Fibroblast of lung (primary cell): ENCODE measurements around the gene TTLL6. TPM values are rescaled to one million over a fixed set of nuclear protein-coding genes. Genes with fewer than 3 reads are reported as not detected.

Experiments used
- DNase-seq, 2 donors: peaks; one replicate each; pipeline versions ENCODE4 v3.0.0 to v3.0.0-alpha.2; 2010; ENCODE audit warnings: low read depth in 2 of 2
- H2AFZ ChIP-seq: 2 replicates; pipeline ENCODE4 v1.5.1; 2012; ENCODE audit warnings: low read length, control low read depth, inconsistent platforms
- H3K27ac ChIP-seq: 2 replicates; pipeline ENCODE4 v1.5.1; 2011; ENCODE audit warnings: low read length, control low read depth; ENCODE audit not compliant: insufficient read depth
- H3K27me3 ChIP-seq: 2 replicates; pipeline ENCODE4 v1.5.1; 2011; ENCODE audit warnings: mild to moderate bottlenecking, low read length; ENCODE audit not compliant: control insufficient read depth, insufficient read depth
- H3K36me3 ChIP-seq: 2 replicates; pipeline ENCODE4 v1.5.1; 2011; ENCODE audit warnings: low read length; ENCODE audit not compliant: control insufficient read depth, insufficient read depth
- H3K4me1 ChIP-seq: 2 replicates; pipeline ENCODE4 v1.5.1; 2011; ENCODE audit warnings: low read length; ENCODE audit not compliant: control insufficient read depth, insufficient read depth; ENCODE audit errors: extremely low read depth
- H3K4me2 ChIP-seq: 2 replicates; pipeline ENCODE4 v1.5.1; 2011; ENCODE audit warnings: low read length, control low read depth; ENCODE audit not compliant: insufficient read depth; ENCODE audit errors: extremely low read depth
- H3K4me3 ChIP-seq, 4 experiments: fragments of 200-600 bp in 1 of 4; sonication (generic) in 1 of 4; replicated peaks in 1 of 4; 2 replicates each; pipeline ENCODE4 v1.5.1; 2011 to 2016; ENCODE audit warnings: low read length in 4 of 4, low read depth in 3 of 4, mild to moderate bottlenecking in 3 of 4, control low read depth in 2 of 4, inconsistent platforms in 1 of 4, mixed read lengths in 1 of 4; ENCODE audit not compliant: insufficient read depth in 1 of 4; ENCODE audit errors: control extremely low read depth in 1 of 4
- H3K79me2 ChIP-seq: 2 replicates; pipeline ENCODE4 v1.5.1; 2012; ENCODE audit warnings: mild to moderate bottlenecking, low read length, inconsistent platforms; ENCODE audit not compliant: control insufficient read depth, insufficient read depth
- H3K9ac ChIP-seq: 2 replicates; pipeline ENCODE4 v1.5.1; 2011; ENCODE audit warnings: mild to moderate bottlenecking, low read length, control low read depth; ENCODE audit not compliant: insufficient read depth
- H3K9me3 ChIP-seq: 2 replicates; pipeline ENCODE4 v1.5.1; 2012; ENCODE audit warnings: low read depth, low read length; ENCODE audit not compliant: control insufficient read depth, insufficient read depth
- H4K20me1 ChIP-seq: 2 replicates; pipeline ENCODE4 v1.5.1; 2011; ENCODE audit warnings: low read length; ENCODE audit not compliant: control insufficient read depth, insufficient read depth; ENCODE audit errors: extremely low read depth
- CTCF ChIP-seq, 2 donors: IDR thresholded peaks in 1 of 2; conservative IDR thresholded peaks in 1 of 2; 1 replicate in 1 of 2; 2 replicates in 1 of 2; pipeline ENCODE4 v1.5.1; 2011 to 2012; ENCODE audit warnings: low read length in 2 of 2, control low read depth in 1 of 2, inconsistent platforms in 1 of 2, low read depth in 1 of 2, mild to moderate bottlenecking in 1 of 2
- EZH2 ChIP-seq: IDR thresholded peaks from 2 replicates; pipeline ENCODE4 v1.5.1; 2012; ENCODE audit warnings: low read length, control low read depth, mild to moderate bottlenecking; ENCODE audit errors: missing control alignments
- polyA plus RNA-seq, 2 donors: library from polyadenylated mRNA; depleted of rRNA in 1 of 2; stranded (reverse) in 1 of 2; unstranded in 1 of 2; fragments of >200 nt; gene quantifications; 2 replicates each; pipeline ENCODE4 v1.2.1, GENCODE V29; 2011 to 2012; ENCODE audit warnings: missing spikeins in 1 of 2
- total RNA-seq: library from RNA; depleted of rRNA; stranded (reverse); fragments of >200 nt; gene quantifications from 2 replicates; pipeline ENCODE4 v1.2.1, GENCODE V29; 2014

TTLL6 gene
- total and polyA plus RNA-seq, 2 donors (not counting 1 experiment from before 2014, with no cell fraction given) = 0.17 TPM; not detected in 1

- Histone ChIP-seq H3K4me2 (no peak overlapping the region), H4K20me1 (no peaks in the 10 kb centered on the region), H3K9me3 (no peaks in the 10 kb centered on the region), H3K9ac (no peak overlapping the region), H3K36me3 (no peaks in the 10 kb centered on the region), H2AFZ (no peak overlapping the region), H3K27me3 (peaks cover 87% of the 10 kb centered on the region), H3K4me1 (peaks cover 4% of the 10 kb centered on the region), H3K79me2 (no peaks in the 10 kb centered on the region), H3K27ac (no peak overlapping the region), H3K4me3 (no peak overlapping the region)
- TF ChIP-seq CTCF (conservative IDR thresholded peaks at IDR 0.05 in 1 of 2, IDR thresholded peaks at IDR 0.05 in 1 of 2; ENCODE audit: low read depth in 1 of 2, low read length in 2 of 2) (no peak), EZH2 (peak; percentile 46)
- DNase-seq = no peak
Measured at GRCh38 chr17:48720266-48721008, 96.6 kb downstream of the TTLL6 start.

- Histone ChIP-seq H3K9ac (no peak overlapping the region), H3K9me3 (no peaks in the 10 kb centered on the region), H2AFZ (no peak overlapping the region), H3K27me3 (peaks cover 82% of the 10 kb centered on the region), H3K4me3 (no peak overlapping the region), H3K27ac (no peak overlapping the region), H3K36me3 (no peaks in the 10 kb centered on the region), H3K79me2 (no peaks in the 10 kb centered on the region), H3K4me2 (no peak overlapping the region), H3K4me1 (peaks cover under 1% of the 10 kb centered on the region), H4K20me1 (no peaks in the 10 kb centered on the region)
- TF ChIP-seq CTCF (conservative IDR thresholded peaks at IDR 0.05 in 1 of 2, IDR thresholded peaks at IDR 0.05 in 1 of 2; ENCODE audit: low read depth in 1 of 2, low read length in 2 of 2) (no peak), EZH2 (no peak)
- DNase-seq = peak in 1 of 2 donors; percentile 23
Measured at GRCh38 chr17:48719642-48720265, 97.3 kb downstream of the TTLL6 start.

DNA sequence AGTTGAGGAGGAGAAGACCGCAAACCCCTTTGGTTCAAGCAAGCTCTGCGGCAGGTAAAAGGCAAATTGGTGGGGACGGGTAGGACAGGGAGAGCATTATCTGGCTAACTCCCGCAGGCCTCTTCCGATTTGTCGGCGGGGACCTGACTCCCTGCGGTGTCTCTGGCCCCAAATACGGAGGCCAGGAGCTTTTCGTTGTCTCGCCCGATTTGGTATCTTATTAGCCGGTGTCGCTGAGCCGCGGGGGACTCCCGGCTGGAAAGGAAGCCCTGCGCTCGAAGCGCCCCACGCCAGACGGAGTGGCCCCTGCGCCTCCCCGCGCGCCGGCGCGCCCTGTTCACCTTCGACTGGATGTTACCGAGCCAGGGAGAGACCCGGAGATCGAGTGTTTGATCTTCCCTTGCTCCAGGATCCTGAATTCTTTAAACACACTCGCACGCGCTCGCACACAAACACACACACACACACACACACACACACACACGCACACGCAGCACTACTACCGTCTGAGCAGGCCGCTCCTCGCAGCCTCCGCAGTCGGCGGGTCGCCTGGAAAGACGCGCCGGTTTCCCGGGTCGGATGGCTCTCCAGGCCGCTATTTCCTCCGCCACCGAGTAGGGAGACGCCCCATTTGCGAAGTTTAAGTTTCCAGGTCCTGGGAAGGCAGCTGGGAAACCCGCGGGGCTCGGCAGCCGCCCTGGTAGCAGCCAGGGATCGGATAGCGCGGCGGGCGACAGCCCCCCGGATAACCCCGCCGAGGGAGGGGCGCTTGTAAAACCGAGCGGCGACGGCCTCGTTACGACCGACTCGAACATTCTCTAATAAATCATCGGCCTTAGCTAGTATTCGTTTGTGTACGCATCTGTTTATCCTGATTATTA lies 98.0 kb downstream of the TTLL6 start:
- Histone ChIP-seq H3K79me2 (no peaks in the 10 kb centered on the region), H3K9me3 (no peaks in the 10 kb centered on the region), H3K27me3 (peaks cover 75% of the 10 kb centered on the region), H4K20me1 (no peaks in the 10 kb centered on the region), H3K36me3 (no peaks in the 10 kb centered on the region), H3K4me3 (no peak overlapping the region), H3K4me2 (no peak overlapping the region), H3K4me1 (no peaks in the 10 kb centered on the region), H2AFZ (no peak overlapping the region), H3K27ac (no peak overlapping the region), H3K9ac (no peak overlapping the region)
- TF ChIP-seq CTCF (conservative IDR thresholded peaks at IDR 0.05 in 1 of 2, IDR thresholded peaks at IDR 0.05 in 1 of 2; ENCODE audit: low read depth in 1 of 2, low read length in 2 of 2) = no peak
- TF ChIP-seq EZH2 = peak; percentile 90
- DNase-seq = no peak
